Measurements from ENCODE around the gene NCBP1.

Gene NCBP1

DNA sequence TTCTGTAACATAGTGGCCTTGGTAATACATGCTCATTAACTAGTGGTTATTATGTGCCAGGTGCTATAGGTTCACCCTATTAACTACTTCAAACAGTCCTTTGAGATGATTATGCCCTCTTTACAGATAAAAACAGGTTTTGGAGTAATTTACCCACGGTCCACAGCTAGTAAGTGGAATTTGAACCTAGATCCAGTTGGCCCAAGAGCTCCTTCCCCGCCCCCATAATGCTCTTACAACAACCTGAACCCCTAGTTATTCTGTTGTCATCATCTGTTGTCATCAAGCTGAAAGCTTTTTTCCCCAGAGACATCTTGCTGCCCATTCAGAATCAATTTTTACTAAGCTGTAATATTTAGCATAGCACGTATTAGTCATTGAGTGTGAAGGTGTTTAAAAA, 40.3 kb downstream of the NCBP1 start:
- Histone ChIP-seq H3K4me3 (IDR thresholded peaks at IDR 0.05; ENCODE audit: insufficient read depth, low read depth, low read length) (no peak overlapping the region), H3K4me1 (ENCODE audit: low read depth, poor library complexity, severe bottlenecking) (peaks cover 10% of the 10 kb centered on the region), H3K9ac (no peak overlapping the region), H2AFZ (ENCODE audit: low read depth) (no peak overlapping the region), H3K27me3 (ENCODE audit: insufficient read depth, low read depth) (no peaks in the 10 kb centered on the region), H3K27ac (no peak overlapping the region), H3K79me2 (ENCODE audit: insufficient read depth, low read depth) (no peaks in the 10 kb centered on the region), H3K36me3 (ENCODE audit: insufficient read depth) (peaks cover 24% of the 10 kb centered on the region; the same call in 1 of the 2 replicates), H3K4me2 (no peak overlapping the region), H4K20me1 (ENCODE audit: insufficient read depth) (no peaks in the 10 kb centered on the region)
- TF ChIP-seq, protein P1, sequence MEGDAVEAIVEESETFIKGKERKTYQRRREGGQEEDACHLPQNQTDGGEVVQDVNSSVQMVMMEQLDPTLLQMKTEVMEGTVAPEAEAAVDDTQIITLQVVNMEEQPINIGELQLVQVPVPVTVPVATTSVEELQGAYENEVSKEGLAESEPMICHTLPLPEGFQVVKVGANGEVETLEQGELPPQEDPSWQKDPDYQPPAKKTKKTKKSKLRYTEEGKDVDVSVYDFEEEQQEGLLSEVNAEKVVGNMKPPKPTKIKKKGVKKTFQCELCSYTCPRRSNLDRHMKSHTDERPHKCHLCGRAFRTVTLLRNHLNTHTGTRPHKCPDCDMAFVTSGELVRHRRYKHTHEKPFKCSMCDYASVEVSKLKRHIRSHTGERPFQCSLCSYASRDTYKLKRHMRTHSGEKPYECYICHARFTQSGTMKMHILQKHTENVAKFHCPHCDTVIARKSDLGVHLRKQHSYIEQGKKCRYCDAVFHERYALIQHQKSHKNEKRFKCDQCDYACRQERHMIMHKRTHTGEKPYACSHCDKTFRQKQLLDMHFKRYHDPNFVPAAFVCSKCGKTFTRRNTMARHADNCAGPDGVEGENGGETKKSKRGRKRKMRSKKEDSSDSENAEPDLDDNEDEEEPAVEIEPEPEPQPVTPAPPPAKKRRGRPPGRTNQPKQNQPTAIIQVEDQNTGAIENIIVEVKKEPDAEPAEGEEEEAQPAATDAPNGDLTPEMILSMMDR (conservative IDR thresholded peaks at IDR 0.05; ENCODE audit: low read depth, low read length), result no peak

DNA sequence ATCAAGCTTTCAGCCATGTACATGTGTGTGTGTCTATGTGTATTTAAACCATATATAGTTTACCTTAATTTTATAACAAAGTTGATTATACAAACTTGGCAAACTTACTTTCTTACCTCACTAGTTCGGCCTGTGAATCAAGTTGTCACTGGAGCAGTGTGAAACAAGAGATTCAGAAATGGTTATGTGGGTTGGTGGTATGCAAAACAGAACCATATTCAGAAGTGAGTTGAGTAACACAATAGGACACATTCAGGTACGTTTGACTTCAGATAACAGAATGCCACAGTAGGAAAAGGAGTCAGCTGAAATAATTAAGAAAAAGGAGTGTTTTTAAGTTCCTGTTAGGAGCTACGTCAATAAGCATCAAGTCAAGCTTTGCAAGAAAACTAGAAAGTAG, 42.0 kb downstream of the NCBP1 start:
- Histone ChIP-seq H3K4me3 (IDR thresholded peaks at IDR 0.05; ENCODE audit: insufficient read depth, low read depth, low read length) (no peak overlapping the region), H3K79me2 (ENCODE audit: insufficient read depth, low read depth) (no peaks in the 10 kb centered on the region), H3K27ac (no peak overlapping the region), H3K4me1 (ENCODE audit: low read depth, poor library complexity, severe bottlenecking) (peaks cover 10% of the 10 kb centered on the region), H4K20me1 (ENCODE audit: insufficient read depth) (no peaks in the 10 kb centered on the region), H3K4me2 (peak overlapping the region; percentile 21; the same call in 1 of the 2 replicates), H3K27me3 (ENCODE audit: insufficient read depth, low read depth) (no peaks in the 10 kb centered on the region), H3K36me3 (ENCODE audit: insufficient read depth) (peaks cover 22% of the 10 kb centered on the region; the same call in 1 of the 2 replicates), H3K9ac (no peak overlapping the region), H2AFZ (ENCODE audit: low read depth) (no peak overlapping the region)
- TF ChIP-seq, protein P1 (conservative IDR thresholded peaks at IDR 0.05; ENCODE audit: low read depth, low read length), result no peak

DNA sequence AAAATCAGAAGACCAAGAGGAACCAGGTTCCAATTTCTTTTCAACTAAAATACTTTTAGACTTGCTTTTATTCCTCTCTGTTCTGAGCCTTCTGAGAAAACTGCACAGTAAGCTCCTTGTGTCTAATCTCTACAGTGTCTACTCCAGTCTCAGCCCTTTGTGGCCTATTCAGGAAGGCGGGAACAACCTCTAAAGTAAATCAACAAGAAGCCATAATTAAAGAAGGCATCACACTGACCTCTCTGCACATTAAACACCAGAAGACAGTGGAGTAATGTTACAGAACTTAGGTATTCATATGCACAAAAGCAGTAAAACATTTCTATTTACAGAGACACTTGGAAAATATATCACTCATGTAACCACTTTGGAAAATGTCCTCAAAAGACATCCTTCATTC, 48.6 kb downstream of the NCBP1 start:
- Histone ChIP-seq H3K9ac (no peak overlapping the region), H3K79me2 (ENCODE audit: insufficient read depth, low read depth) (no peaks in the 10 kb centered on the region), H3K36me3 (ENCODE audit: insufficient read depth) (peaks cover 11% of the 10 kb centered on the region; the same call in 1 of the 2 replicates), H3K27ac (no peak overlapping the region), H4K20me1 (ENCODE audit: insufficient read depth) (no peaks in the 10 kb centered on the region), H2AFZ (ENCODE audit: low read depth) (no peak overlapping the region), H3K27me3 (ENCODE audit: insufficient read depth, low read depth) (no peaks in the 10 kb centered on the region), H3K4me1 (ENCODE audit: low read depth, poor library complexity, severe bottlenecking) (no peaks in the 10 kb centered on the region), H3K4me2 (no peak overlapping the region), H3K4me3 (IDR thresholded peaks at IDR 0.05; ENCODE audit: insufficient read depth, low read depth, low read length) (no peak overlapping the region)
- TF ChIP-seq, protein P1 (conservative IDR thresholded peaks at IDR 0.05; ENCODE audit: low read depth, low read length), result no peak

DNA sequence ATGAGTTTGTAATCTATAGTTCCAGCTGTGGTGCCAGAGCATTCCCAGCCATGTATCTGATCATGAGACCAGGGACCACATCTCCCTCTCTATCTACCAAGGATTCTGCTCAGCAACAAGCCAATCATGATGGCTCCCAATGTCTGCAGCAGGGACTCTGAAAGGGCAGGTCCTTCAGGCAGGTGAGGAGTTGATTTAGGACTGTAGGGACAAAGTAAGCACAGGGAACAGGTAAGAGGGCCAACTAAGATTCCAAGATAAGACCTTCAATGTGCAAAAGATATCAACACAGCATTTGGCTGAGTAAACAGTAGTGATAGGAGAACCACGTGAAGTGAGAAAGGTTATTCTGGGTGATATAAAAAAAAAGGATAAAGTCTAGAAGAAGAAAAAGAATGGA, 55.0 kb downstream of the NCBP1 start:
- Histone ChIP-seq H3K27me3 (ENCODE audit: insufficient read depth, low read depth) (no peaks in the 10 kb centered on the region), H3K4me2 (no peak overlapping the region), H3K36me3 (ENCODE audit: insufficient read depth) (peaks cover 9% of the 10 kb centered on the region; the same call in 1 of the 2 replicates), H3K9ac (no peak overlapping the region), H3K4me1 (ENCODE audit: low read depth, poor library complexity, severe bottlenecking) (peaks cover under 1% of the 10 kb centered on the region), H3K27ac (no peak overlapping the region), H2AFZ (ENCODE audit: low read depth) (no peak overlapping the region), H3K79me2 (ENCODE audit: insufficient read depth, low read depth) (peaks cover under 1% of the 10 kb centered on the region; the same call in 1 of the 2 replicates), H3K4me3 (IDR thresholded peaks at IDR 0.05; ENCODE audit: insufficient read depth, low read depth, low read length) (no peak overlapping the region), H4K20me1 (ENCODE audit: insufficient read depth) (no peaks in the 10 kb centered on the region)
- TF ChIP-seq, protein P1 (conservative IDR thresholded peaks at IDR 0.05; ENCODE audit: low read depth, low read length), result no peak

All from KMS-11 (cell line).